ENCODE measurements around the gene IGDCC3.
A peak's percentile ranks its signal among the peaks of the same experiment; 100 is the strongest.

IGDCC3 gene

DNA sequence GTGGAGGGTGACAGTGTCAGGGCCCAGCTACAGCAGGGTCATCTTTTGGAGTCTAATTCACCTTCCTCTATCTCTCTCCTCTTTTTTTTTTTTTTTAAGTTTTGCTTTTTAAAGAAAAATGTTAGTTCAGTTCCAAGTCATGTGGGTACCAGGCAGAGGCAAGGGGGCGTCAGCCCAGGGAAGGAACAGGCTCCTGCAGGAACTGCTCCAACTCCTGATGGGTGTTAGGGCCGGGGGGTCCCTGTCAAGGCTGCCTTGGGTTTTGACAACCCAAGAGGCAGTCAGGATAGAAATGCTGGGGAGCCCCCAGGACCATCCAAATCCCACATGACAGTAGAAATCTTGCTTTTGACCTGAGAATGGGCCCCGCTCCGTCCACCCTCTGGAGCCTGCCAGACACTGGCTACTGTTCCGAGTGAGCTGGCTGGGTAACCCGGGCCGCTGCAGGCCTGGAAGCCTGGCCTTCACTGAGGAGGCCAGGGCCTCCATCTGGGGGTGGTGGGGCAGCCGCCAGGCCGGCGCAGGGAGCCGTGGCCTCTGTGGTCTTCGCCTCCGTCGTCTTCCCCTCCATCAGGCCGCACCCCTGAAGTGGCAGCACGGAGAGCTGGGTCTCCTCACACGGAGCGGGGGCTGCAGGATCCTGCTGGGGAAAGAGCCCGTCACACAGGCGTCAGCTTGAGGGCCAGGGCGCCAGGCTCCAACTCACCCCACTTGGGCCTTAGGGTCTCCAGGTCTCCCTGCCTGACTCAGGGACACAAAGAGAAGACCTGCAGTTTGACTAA is 49.1 kb downstream of the IGDCC3 start:
- no peak for DNase-seq (ENCODE audit: low read depth in 2 of 2)

DNA sequence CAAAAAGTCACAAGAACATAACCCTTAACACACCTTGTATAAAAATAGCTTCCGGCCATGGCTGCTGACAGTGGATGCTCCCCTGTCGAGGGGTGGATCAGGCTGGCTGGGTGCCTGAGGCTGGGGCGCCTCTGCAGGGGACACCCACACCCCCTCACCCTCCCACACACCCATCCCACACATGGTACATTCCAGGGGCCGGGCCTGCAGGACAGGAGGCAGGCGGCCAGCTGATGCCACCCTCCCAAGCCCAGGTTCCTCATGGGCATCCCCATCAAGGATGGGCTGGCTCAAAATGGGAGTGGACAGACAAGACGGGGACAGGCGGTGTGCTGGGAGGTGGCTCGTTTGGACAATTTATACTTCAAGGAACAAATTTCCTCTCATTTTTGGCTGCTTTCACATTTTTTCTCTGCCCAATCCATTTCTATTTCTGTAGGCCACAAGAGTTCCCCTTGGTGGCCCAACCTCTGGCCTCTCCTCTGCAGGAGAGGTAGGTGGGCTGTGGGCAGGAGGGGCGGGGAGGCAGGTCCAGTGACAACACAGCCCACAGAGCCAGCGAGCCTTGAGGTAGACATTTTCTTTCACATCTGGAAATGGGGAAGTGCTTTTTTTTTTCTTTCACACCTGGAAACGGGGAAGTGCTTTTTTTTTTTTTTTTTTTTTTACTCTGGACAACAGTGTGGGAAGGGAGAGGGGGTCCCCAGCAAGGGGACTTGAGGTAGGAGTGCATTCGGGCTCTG is 50.0 kb downstream of the IGDCC3 start:
- no peak for DNase-seq (ENCODE audit: low read depth in 2 of 2)

DNA sequence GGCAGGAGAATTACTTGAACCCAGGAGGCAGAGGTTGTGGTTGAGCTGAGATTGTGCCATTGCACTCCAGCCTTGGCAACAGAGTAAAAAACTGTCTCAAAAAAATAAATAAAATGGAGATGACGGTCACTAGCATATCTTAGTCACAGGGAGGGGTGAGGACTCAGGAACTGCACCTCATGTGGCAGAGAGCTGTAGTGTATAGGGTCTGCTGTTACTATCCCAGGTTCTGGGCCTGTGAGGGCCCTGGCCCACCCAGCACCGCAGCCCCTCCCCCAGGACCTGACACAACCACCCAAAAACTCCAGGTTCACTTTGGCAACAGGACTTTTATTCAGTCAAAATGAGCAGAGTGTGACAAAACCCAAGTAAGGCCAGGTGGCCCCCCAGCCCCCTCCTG is 51.0 kb downstream of the IGDCC3 start:
- DNase-seq (ENCODE audit: low read depth in 2 of 2) = no peak

DNA sequence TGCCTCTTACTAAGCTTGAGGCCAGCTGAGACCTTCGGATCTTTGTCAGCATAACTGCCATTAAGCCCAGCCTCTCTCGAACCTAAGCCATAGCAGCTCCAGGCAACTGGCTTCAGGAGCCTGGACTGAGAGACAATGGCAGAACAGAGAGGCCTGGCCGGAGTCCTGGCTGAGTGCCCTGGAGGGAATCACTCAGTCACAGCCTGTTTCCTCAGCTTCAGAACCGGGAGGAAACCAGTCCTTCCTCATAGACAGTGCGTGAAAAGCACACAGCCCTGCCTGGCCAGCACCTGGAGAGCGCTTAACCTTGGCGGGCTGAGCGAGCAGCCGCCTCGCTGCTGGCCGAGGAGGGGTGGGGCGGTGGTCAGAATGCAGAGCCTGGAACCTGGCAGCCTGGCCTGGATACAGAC is 51.7 kb downstream of the IGDCC3 start:
- no peak for DNase-seq (ENCODE audit: low read depth in 2 of 2)

DNA sequence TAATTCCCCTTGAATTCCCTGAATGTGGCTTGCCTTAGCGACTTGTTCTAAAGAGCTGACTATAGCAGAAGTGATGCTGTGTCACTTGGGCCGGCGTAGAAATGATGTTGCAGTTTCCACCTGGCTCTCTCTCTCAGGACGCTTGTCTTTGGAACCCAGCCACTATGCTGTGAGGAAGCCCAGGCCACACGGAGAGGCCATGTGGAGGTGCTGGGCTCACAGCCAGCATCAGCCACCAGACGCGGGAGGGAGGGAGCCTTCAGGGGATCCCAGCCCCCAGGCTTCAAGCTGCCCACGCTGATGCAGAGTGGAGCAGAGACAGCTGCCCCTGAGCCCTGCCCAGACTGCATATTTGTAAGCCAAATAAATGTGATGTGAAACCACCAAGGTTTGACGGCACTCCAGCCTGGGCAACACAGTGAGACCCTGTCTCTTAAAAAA is 54.7 kb downstream of the IGDCC3 start:
- DNase-seq (ENCODE audit: low read depth in 2 of 2) = peak; percentile 2 to 5

DNA sequence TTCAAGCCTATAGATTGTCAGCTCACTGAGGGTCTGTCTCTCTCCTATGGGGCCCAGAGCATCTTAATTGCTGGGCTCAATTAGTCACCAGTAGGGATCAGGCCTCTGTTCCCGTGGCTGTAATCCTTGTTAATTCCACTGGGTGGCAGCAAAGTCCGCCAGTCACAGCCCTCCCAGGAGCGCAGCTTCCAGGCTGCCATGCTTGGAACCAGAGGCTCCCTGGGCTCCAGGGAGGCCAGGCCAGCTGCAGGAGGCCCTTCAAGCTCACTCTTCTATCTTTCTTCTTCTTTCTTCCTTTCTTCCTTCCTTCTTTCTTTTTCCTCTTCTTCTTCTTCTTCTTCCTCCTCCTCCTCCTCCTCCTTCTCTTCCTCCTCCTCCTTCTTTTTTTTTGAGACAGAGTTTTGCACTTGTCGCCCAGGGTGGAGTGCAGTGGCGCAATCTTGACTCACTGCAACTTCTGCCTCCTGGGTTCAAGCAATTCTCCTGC is 58.9 kb downstream of the IGDCC3 start:
- peak; percentile 52 to 53 for DNase-seq (ENCODE audit: low read depth in 2 of 2)

DNA sequence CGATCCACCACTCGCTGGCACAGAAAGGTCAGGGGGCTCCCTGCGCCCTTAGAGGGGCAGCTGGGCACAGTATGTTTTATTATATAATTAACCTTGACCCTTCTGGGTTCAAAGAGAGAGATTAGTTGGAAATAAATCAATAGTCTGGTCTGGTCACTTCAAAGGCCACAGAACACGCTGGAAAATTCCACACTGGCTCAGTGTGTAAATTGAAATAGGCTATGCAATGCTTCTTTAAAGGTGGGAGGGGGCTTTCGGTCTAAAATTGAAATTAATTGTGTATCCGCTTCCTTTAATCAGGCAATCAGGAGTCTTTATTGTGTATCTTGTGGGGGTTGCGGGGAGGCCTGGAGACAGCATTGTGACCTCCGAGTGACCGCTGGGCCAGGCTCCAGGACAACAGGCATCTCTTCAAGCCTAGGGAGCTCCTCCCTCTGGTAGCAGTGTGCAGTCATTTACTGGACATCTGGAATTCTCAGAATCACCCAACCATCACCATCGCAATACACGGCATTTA is 65.3 kb downstream of the IGDCC3 start:
- no peak for DNase-seq (ENCODE audit: low read depth in 2 of 2)

DNA sequence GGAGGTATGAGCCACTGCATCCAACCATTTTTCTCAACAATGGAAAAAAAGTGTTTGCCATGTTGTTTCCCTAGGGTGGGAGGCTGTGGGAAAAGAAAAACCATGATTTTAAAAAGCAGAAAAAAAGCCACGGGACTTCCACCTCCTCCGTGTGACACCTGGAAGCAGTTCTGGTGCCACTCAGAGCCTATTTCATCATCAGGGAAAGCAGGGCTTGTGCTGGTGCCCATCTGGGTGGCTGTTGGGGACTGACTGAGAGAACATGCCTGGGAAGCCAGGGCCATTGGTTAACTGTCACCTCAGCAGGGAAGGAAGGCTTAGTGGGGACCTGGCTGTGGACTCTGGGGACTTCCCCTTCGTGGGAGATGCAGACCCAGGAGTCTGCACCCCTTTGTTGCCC is 66.0 kb downstream of the IGDCC3 start:
- no peak for DNase-seq (ENCODE audit: low read depth in 2 of 2)

DNA sequence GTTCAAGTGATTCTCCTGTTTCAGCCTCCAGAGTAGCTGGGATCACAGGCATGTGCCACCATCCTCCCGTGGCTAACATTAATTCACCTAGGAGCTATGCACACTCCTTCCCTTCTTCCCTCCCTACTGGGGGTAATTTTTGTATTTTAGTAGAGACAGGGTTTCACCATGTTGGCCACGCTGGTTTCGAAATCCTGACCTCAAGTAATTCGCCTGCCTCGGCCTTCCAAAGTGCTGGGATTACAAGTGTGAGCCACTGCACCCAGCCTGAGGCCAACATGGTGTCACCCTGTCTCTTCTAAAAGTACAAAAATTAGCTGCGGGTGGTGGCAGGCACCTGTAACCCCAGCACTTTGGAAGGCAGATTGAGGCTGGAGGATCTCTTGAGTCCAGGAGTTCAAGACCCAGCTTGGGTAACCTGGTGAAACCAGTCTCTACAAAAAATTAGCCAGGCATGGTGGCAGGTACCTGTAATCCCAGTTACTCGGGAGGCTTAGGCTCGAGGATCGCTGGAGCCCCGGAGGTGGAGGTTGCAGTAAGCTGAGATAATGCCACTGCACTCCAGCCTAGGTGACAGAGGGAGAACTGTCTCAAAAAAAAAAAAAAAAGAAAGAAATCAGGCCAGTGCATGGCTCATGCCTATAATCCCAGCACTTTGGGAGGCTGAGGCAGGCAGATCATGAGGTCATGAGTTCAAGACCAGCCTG is 67.2 kb downstream of the IGDCC3 start:
- DNase-seq (ENCODE audit: low read depth in 2 of 2) = no peak

DNA sequence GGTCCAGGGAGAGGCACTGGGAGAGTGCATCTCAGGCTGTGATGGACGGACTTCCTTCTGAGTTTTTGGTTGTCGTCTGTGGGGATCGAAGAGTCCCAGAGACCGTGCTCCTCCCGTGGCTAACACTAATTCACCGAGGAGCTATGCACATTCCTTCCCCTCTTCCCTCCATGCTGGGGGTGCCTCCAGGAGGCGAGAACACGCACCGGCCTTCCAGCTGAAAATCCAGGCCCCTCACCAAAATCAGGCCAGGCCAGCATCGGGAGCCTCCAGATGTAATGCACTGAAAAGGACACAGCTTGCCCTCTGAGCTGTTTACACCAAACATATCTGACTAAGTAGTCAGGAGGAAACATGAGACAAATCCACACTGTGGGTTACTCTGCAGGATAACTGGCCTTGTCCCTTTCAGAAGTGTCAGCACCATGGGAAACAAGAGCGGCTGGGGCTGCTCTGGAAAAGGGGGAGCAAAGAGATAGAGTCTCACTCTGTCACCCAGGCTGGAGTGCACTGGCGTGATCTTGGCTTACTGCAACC is 67.9 kb downstream of the IGDCC3 start:
- no peak for DNase-seq (ENCODE audit: low read depth in 2 of 2)

DNA sequence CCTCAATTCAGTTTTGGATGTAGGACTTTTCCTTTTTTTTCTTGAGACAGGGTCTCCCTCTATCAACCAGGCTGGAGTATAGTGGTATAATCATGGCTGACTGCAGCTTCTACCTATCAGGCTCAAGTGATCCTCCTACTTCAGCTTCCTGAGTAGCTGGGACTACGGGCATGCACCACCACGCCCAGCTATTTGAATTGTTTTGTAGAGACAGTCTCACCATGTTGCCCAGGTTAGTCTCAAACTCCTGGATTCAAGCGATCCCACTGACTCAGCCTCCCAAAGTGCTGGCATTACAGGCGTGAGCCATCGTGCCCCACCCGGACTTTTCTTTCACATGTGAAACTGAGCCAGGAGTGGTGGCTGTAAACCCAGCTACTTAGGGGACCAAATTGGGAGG is 69.8 kb downstream of the IGDCC3 start:
- DNase-seq (ENCODE audit: low read depth in 2 of 2) = no peak

DNA sequence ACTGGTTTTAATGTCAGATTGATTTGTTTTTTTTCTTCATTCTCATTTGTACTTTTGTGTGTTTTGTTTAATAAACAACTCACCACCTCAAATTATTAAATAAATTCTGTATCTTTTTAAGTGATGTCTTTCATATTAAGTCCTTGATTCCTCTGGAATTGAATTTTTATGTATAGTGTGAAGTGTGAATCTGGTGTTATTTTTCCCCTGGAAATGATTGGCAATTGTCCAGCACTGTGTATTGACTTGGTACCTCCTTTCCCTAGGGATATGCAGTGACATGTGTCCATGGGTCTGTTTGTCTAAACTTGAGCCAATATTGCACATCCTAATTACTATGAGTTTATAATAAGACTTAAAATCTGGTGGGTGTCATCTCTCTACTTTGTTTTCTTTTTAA is 71.3 kb downstream of the IGDCC3 start:
- no peak for DNase-seq (ENCODE audit: low read depth in 2 of 2)

DNA sequence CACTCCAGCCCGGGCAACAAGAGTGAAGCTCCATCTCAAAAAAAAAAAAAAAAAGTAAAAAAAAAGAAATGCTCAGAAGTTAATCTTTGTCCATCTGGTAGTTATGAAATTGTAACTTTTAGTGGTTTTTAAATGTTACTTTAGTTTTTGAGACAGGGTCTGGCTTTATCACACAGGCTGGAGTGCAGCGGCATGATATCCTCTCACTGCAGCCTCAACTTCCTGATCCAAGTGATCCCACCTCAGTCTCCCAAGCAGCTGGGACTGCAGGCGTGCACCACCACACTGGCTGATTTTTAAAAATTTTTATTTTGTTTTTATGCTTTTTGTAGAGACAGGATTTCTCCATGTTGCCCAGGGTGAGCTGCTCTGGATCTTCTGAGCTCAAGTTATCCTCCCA is 72.0 kb downstream of the IGDCC3 start:
- DNase-seq (ENCODE audit: low read depth in 2 of 2) = no peak

DNA sequence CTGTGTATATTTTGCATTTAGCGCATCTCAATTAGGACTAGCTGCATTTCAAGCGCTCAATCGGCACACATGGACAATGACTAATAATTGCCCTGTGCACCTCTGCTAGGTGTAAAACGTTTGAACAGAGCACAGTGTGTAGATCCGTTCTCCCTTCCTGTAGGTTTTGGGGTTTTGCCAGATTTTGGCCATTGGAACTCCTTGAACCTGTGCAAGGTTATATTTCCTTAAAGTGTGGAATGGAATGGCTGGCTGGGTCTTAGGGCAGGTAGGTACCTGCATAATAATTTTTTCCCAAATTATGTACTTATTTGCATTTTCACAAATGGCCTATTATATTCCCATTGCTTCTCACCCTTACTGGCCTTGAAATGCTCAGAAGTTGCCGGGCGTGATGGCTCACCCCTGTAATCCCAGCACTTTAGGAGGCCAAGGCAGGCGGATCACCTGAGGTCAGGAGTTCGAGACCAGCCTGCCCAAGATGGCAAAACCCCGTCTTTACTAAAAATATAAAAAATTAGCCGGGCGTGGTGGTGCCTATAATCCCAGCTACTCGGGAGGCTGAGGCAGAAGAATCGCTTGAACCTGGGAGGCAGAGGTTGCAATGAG is 72.5 kb downstream of the IGDCC3 start:
- DNase-seq (ENCODE audit: low read depth in 2 of 2) = no peak

DNA sequence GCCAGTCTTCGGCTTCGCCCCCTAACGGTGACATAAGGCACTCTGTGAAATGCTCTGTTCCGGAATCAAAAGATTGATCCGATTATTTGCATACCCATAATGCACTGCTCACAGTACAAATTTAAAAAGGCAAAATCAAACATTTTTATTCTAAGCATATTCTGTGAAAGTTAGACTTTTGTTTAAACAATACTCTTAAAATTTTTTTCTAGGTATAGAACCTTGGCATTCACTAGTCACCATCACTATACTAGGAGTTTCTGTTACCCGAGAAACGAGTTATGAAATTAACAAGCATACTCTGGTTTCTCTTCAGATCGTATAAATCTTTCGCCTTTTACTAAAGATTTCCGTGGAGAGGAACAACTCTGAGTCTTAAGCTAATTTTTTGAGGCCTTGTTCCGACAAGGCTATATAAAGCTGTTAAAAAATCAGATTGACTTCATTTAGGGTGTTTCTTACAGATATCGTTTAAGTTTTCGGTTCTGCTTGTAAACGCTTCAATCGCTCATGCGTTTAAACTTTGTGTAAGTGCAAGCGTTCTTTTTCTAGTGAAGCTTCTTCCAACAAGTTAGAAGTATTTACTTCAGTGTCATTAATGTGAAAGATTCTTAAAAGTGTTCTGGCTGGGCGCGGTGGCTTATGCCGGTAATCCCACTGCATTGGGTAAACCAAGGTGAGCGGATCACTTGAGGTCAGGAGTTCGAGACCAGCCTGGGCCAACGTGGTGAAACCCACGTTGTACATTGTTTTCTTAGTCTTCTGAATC is 73.2 kb downstream of the IGDCC3 start, which contains the start of gene RNU5B-1:
Gene RNU5B-1, plus strand, starts transcription at position 297 of the 769 bp plus-strand sequence.
- peak; percentile 97 to 99 for DNase-seq (ENCODE audit: low read depth in 2 of 2)

DNA sequence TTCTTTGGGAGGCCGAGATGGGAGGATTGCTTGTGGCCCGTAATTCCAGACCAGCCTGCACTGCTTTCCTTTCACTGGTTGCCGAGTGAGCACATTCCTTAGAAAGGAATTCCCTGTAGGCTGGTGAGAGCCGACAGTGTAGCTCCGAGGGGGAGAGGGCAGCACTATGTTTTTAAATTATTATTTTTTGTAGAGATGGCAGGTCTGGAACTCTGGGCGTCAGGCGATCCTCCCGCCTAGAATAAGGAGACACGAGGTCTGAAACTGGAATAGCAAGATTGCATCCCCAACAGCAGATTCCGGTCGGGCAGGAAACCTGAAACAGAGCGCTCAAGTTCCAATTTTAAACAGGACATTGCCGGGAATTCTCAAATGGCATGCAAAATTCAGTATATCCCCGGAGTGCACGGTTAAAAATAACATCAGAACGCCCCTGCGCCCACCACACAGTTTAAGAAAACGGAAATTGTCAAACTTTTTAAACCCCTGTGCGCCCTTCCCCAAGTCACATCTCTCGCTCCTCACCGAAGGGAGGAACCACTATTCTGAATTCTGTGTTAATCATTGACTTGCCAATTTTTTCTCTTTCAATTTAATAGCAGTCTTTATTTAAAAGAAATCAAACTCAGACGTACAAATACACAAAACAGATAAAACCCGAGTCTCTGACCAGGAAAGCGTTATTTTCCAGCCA is 74.0 kb downstream of the IGDCC3 start:
- DNase-seq (ENCODE audit: low read depth in 2 of 2) = peak in 1 of 2 experiments; percentile 18

DNA sequence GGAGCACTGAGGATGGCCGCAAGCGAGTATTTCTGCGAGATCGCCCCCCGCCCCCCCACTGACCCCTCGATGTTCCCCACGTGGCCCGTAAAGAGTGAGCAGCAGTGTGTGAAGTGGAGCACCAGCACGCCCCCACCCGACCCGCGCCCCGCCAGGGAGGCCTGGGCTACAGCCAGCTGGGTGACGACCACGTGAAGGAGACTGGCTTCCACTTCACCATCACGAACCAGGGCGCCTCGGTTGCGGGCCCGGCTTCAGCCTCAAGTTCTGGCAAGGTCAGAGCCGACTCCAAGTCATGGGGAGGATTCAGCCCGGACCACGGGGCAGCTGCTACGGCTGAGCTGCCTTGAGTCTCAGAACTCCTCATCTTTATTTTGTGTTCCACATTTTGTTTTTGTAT is 75.7 kb downstream of the IGDCC3 start:
- DNase-seq (ENCODE audit: low read depth in 2 of 2) = no peak

DNA sequence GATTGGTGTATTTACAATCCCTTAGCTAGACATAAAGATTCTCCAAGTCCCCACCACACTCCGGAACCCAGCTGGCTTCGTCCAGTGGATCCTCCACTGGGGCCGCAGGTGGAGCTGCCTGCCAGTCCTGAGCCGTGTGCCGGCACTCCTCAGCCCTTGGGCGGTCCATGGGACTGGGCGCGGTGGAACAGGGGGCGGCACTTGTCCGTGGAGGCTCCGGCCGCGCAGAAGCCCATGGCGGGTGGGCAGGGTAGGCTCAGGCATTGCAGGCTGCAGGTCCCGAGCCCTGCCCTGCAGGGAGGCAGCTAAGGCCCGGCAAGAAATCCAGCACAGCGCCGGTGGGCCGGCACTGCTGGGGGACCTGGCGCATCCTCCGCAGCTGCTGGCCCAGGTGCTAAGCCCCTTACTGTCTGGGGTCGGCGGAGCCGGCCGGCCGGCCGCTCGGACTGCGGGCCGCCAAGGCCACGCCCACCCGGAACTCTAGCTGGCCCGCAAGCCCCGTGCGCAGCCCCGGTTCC is 76.8 kb downstream of the IGDCC3 start:
- no peak for DNase-seq (ENCODE audit: low read depth in 2 of 2)

DNA sequence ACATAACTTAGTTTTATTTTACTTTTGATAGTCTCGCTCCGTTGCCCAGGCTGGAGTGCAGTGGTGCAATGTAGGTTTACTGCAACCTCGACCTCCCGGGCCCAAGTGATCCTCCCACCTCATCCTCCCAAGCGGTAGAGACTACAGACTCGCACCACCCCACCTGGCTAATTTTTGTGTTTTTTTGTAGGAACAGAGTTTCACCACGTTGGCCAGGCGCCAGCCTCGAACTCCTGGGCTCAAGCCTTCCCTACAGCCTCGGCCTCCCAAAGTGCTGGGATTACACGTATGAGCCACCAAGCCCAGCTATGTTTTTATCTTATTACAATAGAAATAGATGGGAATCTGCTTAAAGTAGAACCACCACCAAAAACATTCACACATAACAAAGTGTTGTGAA is 79.1 kb downstream of the IGDCC3 start:
- DNase-seq (ENCODE audit: low read depth in 2 of 2) = no peak
